Measurements from ENCODE around the gene SYNDIG1. TPM values are rescaled to one million over a fixed set of nuclear protein-coding genes. Genes with fewer than 3 reads are reported as not detected.

The SYNDIG1 gene
- total RNA-seq, 6 experiments from 2014 or later: not detected

DNA sequence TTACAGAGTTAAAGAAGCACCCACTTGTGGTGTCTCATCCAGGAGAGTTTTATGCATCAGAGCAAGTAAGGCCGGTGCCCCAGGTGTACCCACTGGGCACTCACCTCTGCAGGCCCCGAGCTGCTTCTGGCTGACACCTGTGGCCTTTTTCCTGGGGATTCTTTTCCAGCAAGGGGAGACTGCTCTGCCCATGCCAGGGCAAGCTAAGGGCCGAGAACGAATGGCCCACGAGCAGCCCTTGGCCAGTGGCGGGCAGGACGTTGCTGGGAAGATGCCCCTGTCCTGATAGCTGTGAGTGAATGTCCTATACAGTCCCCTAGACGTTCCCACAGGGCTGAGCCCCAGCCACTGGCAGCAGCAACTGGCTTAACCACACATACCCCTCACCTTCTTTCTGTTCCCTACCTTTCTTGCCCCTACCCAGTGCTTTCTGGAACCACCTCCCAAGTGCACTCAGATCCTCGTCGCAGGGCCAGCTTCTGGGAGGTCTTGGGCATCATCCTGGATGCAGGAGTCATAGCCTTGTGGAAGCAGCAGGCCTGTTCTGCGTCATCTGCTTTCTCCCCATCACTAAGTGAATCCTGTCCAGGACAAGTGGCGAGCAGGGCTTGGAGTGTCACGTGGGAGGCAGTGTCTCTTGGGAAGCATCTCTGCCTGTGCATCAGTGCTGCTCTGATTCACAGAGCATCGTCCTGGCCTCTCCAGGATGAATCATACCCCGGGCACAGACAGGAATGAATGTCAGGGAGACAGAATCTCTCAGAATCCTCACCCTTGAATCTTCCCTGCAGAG lies 32.5 kb downstream of the SYNDIG1 start:
- TF ChIP-seq POLR2A (IDR thresholded peaks at IDR 0.05): no peak
- Histone ChIP-seq H3K27me3 (no peaks in the 10 kb centered on the region), H3K4me3 (no peak overlapping the region), H3K9me3 (no peaks in the 10 kb centered on the region), H3K4me1 (no peaks in the 10 kb centered on the region), H3K36me3 (no peaks in the 10 kb centered on the region), H3K27ac (no peak overlapping the region)
- intact Hi-C loops (cut with DNase I): no loop called here
- no peak for ATAC-seq
- 51% methylated on average over 11 of the region's 15 CpGs for WGBS (ENCODE audit: insufficient coverage, low coverage, low lambda C conversion rate, missing lambda C conversion rate)
- DNase-seq: no peak

GRCh38 chr20:24502661-24503060 lies 33.2 kb downstream of the SYNDIG1 start:
- 55% methylated on average over 4 of the region's 5 CpGs for WGBS (ENCODE audit: insufficient coverage, low coverage, low lambda C conversion rate, missing lambda C conversion rate)
- DNase-seq (no peak), ATAC-seq (no peak)
- TF ChIP-seq CTCF (IDR thresholded peaks at IDR 0.05): no peak
- TF ChIP-seq POLR2A (IDR thresholded peaks at IDR 0.05): no peak
- Histone ChIP-seq H3K27me3 (no peaks in the 10 kb centered on the region), H3K4me1 (no peaks in the 10 kb centered on the region), H3K27ac (no peak overlapping the region), H3K36me3 (no peaks in the 10 kb centered on the region), H3K9me3 (no peaks in the 10 kb centered on the region), H3K4me3 (no peak overlapping the region)
- intact Hi-C loops (cut with DNase I): no loop called here

GRCh38 chr20:24503352-24503931 lies 34.0 kb downstream of the SYNDIG1 start:
- ATAC-seq (no peak), DNase-seq (no peak)
- Histone ChIP-seq H3K27ac (no peak overlapping the region), H3K27me3 (no peaks in the 10 kb centered on the region), H3K4me1 (no peaks in the 10 kb centered on the region), H3K9me3 (no peaks in the 10 kb centered on the region), H3K4me3 (no peak overlapping the region), H3K36me3 (no peaks in the 10 kb centered on the region)
- 39% methylated on average over 6 of the region's 9 CpGs for WGBS (ENCODE audit: insufficient coverage, low coverage, low lambda C conversion rate, missing lambda C conversion rate)
- no peak for TF ChIP-seq POLR2A (IDR thresholded peaks at IDR 0.05)
- no peak for TF ChIP-seq CTCF (IDR thresholded peaks at IDR 0.05)
- intact Hi-C loops (cut with DNase I): no loop called here

DNA sequence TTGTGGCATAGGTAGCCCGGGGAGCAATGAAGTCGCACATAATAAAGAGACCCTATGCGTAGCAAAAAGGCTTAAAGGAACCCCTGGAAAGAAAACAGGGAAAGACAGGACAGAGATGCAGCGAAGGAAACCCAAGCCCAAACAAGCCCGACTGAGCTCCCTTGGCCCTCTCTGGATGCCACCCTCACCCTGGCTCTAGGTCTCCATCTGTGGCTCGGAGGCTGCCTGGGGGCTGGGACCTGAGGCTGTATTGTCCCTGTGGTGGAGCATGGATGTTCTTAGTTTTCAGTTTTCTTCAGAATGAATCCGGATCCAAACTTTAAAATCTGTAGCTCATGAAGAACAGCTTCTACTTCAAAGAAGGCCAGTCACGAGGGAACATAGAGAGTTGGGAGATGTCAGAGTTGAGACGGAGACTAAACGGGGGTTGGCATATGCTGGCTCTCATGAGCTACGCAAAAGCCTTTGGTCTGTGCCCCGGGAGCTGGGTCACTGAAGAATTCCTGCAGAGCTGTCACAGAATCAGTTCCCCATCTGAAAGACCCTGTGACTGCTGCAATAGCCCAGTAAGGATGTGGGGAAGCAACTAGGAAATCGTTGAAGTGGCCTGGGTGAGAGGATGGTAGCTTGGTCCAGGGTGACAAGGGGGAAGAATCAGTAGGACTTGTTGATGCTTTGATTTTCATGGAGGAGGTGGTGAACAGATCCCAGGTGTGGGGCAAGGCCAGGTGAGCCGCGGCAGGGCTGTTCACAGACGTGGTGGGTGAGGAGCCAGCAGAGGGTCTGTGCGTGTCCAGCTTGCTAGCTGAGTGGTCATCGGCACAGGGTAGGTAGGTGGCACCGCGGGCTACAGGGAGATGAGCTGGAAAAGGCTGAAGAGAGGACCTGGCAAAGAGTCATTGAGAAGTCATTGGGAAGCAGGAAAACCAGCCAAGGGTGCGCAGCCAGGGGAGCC lies 35.2 kb downstream of the SYNDIG1 start:
- ATAC-seq (peak in 1 of 4 donors; percentile 20), DNase-seq (no peak)
- no peaks in the 10 kb centered on the region for H3K9me3 ChIP-seq
- H3K4me1 ChIP-seq: no peaks in the 10 kb centered on the region
- H3K27ac ChIP-seq: no peak overlapping the region
- H3K27me3 ChIP-seq: no peaks in the 10 kb centered on the region
- no peaks in the 10 kb centered on the region for H3K36me3 ChIP-seq
- no peak overlapping the region for H3K4me3 ChIP-seq
- WGBS (ENCODE audit: insufficient coverage, low coverage, low lambda C conversion rate, missing lambda C conversion rate): 65% methylated on average over 18 of the region's 21 CpGs
- TF ChIP-seq CTCF (IDR thresholded peaks at IDR 0.05) (no peak), POLR2A (IDR thresholded peaks at IDR 0.05) (no peak)
- intact Hi-C loops (cut with DNase I): no loop called here
